Suppressor macrophage (primary cell): Measurements from ENCODE around the gene MAST3.

Experiments used
- DNase-seq, 4 experiments: peaks; one replicate each; pipeline ENCODE4 v3.0.0-alpha.2; 2020 to 2022

MAST3 gene

GRCh38 chr19:18112989-18113478, 15.5 kb downstream of the MAST3 start:
- DNase-seq: peak; percentile 88 to 94 (median 93)

- no peak for DNase-seq
These were observed 16.2 kb downstream of the MAST3 start for GRCh38 chr19:18113827-18114226.

- no peak for DNase-seq
These were observed 16.9 kb downstream of the MAST3 start for GRCh38 chr19:18114483-18114882.

GRCh38 chr19:18117364-18117691, 19.8 kb downstream of the MAST3 start:
- no peak for DNase-seq

- DNase-seq: peak; percentile 93 to 99 (median 96)
These were observed 20.3 kb downstream of the MAST3 start for GRCh38 chr19:18117692-18118378.

- DNase-seq: no peak
These were observed 20.9 kb downstream of the MAST3 start for GRCh38 chr19:18118420-18119012.

GRCh38 chr19:18119013-18119716, 21.6 kb downstream of the MAST3 start:
- DNase-seq: no peak

- no peak for DNase-seq
These were observed 22.1 kb downstream of the MAST3 start for GRCh38 chr19:18119717-18120105.

GRCh38 chr19:18120127-18120526, 22.5 kb downstream of the MAST3 start:
- DNase-seq: no peak

GRCh38 chr19:18121166-18121565, 23.6 kb downstream of the MAST3 start:
- DNase-seq: no peak

GRCh38 chr19:18122424-18122823, 24.8 kb downstream of the MAST3 start:
- DNase-seq: no peak

GRCh38 chr19:18122860-18123795, 25.6 kb downstream of the MAST3 start:
- DNase-seq: peak in 1 of 4 experiments; percentile 16

- DNase-seq: no peak
These were observed 26.2 kb downstream of the MAST3 start for GRCh38 chr19:18123819-18124218.

GRCh38 chr19:18126097-18126496, 28.5 kb downstream of the MAST3 start:
- DNase-seq: peak in 3 of 4 experiments; percentile 58 to 62 (median 58)

GRCh38 chr19:18128044-18128443, 30.5 kb downstream of the MAST3 start:
- DNase-seq: peak; percentile 48 to 73 (median 68)

GRCh38 chr19:18128805-18129204, 31.2 kb downstream of the MAST3 start:
- DNase-seq: no peak

- no peak for DNase-seq
These were observed 33.1 kb downstream of the MAST3 start for GRCh38 chr19:18130523-18131242.

- DNase-seq: no peak
These were observed 34.4 kb downstream of the MAST3 start for GRCh38 chr19:18131841-18132596.

- no peak for DNase-seq
These were observed 38.4 kb downstream of the MAST3 start for GRCh38 chr19:18135712-18136584.

- no peak for DNase-seq
These were observed 39.7 kb downstream of the MAST3 start for GRCh38 chr19:18137242-18137641.
